Activated naive CD4-positive, alpha-beta T cell treated with anti-CD3 and anti-CD28 coated beads, Interleukin-2, amount 50 U/mL, for 24 hours (primary cell): ENCODE data around the gene NCK2.
A peak's percentile ranks its signal among the peaks of the same experiment; 100 is the strongest.

ENCODE experiments used
- H3K27ac Mint-ChIP-seq: one replicate; pipeline ENCODE4 v1.8.0; 2021; ENCODE audit warnings: mild to moderate bottlenecking, mixed read lengths
- H3K27me3 Mint-ChIP-seq: one replicate; pipeline ENCODE4 v1.8.0; 2021; ENCODE audit warnings: mixed read lengths
- H3K36me3 Mint-ChIP-seq: one replicate; pipeline ENCODE4 v1.8.0; 2021; ENCODE audit warnings: mixed read lengths
- H3K4me1 Mint-ChIP-seq: one replicate; pipeline ENCODE4 v1.8.0; 2021; ENCODE audit warnings: mixed read lengths
- H3K4me3 Mint-ChIP-seq: one replicate; pipeline ENCODE4 v1.8.0; 2021; ENCODE audit warnings: mild to moderate bottlenecking, mixed read lengths
- H3K9me3 Mint-ChIP-seq: one replicate; pipeline ENCODE4 v1.8.0; 2021; ENCODE audit warnings: mixed read lengths

NCK2 gene

GRCh38 chr2:105774781-105775337 lies 30.1 kb downstream of the NCK2 start:
- H3K9me3 Mint-ChIP-seq = no peaks in the 10 kb centered on the region
- H3K36me3 Mint-ChIP-seq = peaks cover 11% of the 10 kb centered on the region
- H3K4me3 Mint-ChIP-seq = peak overlapping the region; percentile 68
- H3K4me1 Mint-ChIP-seq = peaks cover 95% of the 10 kb centered on the region
- no peaks in the 10 kb centered on the region for H3K27me3 Mint-ChIP-seq
- H3K27ac Mint-ChIP-seq = peak overlapping the region; percentile 94

DNA sequence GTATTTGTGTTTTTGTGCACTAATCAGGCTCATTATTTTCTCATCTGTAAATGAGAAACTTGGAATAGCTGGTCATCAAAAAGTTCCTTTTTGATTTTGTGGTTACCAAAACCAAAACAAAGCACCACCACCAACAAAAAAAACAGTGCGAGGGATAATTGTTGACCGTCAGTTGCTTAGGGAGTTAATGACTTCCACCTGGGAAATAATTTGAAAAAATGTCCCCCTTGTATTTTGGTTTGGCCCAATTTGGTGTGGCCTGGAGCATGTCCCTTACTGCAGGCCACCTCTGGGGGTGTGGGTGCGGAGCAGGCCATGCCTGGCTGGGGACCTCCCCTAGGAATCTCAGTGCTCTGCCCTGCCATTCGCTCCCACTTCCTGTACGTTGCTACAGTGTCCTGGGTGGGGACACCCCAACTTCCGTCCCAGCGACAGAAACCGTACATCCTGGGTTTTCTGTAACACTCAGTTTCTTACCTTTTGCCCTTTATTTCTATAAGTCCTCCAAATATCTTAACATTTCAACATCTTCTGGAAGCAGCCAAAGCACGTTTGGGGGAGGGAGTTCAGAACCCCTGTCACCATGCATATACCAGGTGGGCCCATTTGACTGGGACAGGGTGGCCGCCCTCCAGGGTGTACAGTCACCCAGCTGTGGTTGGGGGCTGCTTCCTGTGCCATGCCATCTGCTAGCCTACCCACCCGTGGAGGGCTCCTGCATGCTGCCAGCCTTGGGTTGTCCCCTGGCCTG lies 31.3 kb downstream of the NCK2 start:
- no peaks in the 10 kb centered on the region for H3K9me3 Mint-ChIP-seq
- peak overlapping the region; percentile 94 for H3K27ac Mint-ChIP-seq
- peaks cover 96% of the 10 kb centered on the region for H3K4me1 Mint-ChIP-seq
- H3K27me3 Mint-ChIP-seq = no peaks in the 10 kb centered on the region
- H3K4me3 Mint-ChIP-seq = peak overlapping the region; percentile 74
- H3K36me3 Mint-ChIP-seq = peaks cover 11% of the 10 kb centered on the region

GRCh38 chr2:105776560-105776928 lies 31.8 kb downstream of the NCK2 start:
- Mint-ChIP-seq H3K4me1 (peaks cover 96% of the 10 kb centered on the region), H3K27me3 (no peaks in the 10 kb centered on the region), H3K4me3 (peak overlapping the region; percentile 74), H3K36me3 (peaks cover 14% of the 10 kb centered on the region), H3K9me3 (no peaks in the 10 kb centered on the region), H3K27ac (peak overlapping the region; percentile 94)

GRCh38 chr2:105777031-105777482 lies 32.3 kb downstream of the NCK2 start:
- Mint-ChIP-seq H3K4me1 (peaks cover 96% of the 10 kb centered on the region), H3K27me3 (no peaks in the 10 kb centered on the region), H3K36me3 (peaks cover 14% of the 10 kb centered on the region), H3K27ac (peak overlapping the region; percentile 95), H3K9me3 (no peaks in the 10 kb centered on the region), H3K4me3 (peak overlapping the region; percentile 74)

GRCh38 chr2:105777506-105778055 lies 32.9 kb downstream of the NCK2 start:
- no peaks in the 10 kb centered on the region for H3K27me3 Mint-ChIP-seq
- peaks cover 13% of the 10 kb centered on the region for H3K36me3 Mint-ChIP-seq
- peak overlapping the region; percentile 95 for H3K27ac Mint-ChIP-seq
- peak overlapping the region; percentile 74 for H3K4me3 Mint-ChIP-seq
- no peaks in the 10 kb centered on the region for H3K9me3 Mint-ChIP-seq
- peaks cover 96% of the 10 kb centered on the region for H3K4me1 Mint-ChIP-seq

DNA sequence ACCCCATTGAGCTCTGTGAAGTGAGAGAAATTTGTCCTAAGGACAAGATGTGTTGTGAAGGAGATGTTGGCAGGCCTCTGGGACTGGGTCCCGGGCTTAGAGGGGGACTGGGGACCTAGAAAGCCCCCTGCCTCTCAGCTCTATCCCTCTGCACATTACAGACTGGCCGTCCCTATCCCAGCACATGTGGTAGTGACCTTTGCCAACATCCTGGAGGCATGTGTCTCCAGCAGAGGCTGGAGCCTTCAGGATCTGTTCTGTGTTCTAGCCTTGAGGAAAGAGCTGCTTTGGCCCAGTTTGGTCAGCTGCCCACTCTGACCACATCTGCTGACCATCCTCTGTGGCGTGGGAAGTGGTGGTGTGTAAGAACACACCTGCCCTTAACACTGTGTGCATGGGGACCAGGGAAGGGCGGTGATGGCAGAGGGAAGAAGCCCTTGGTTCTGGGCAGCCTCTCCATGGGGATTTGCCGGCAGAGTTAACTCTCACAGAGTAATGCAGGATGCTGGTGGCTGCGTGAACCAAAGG lies 33.4 kb downstream of the NCK2 start:
- Mint-ChIP-seq H3K4me3 (peak overlapping the region; percentile 74), H3K4me1 (peaks cover 96% of the 10 kb centered on the region), H3K27ac (peak overlapping the region; percentile 95), H3K27me3 (no peaks in the 10 kb centered on the region), H3K9me3 (no peaks in the 10 kb centered on the region), H3K36me3 (peaks cover 11% of the 10 kb centered on the region)

GRCh38 chr2:105779394-105779793 lies 34.7 kb downstream of the NCK2 start:
- no peaks in the 10 kb centered on the region for H3K27me3 Mint-ChIP-seq

GRCh38 chr2:105780606-105781005 lies 35.9 kb downstream of the NCK2 start:
- Mint-ChIP-seq H3K27me3 (no peaks in the 10 kb centered on the region), H3K4me3 (peak overlapping the region; percentile 67), H3K36me3 (peaks cover 4% of the 10 kb centered on the region), H3K27ac (peak overlapping the region; percentile 97), H3K9me3 (no peaks in the 10 kb centered on the region), H3K4me1 (peaks cover 96% of the 10 kb centered on the region)

More at GRCh38 chr2:105779394-105779793, 34.7 kb downstream of the NCK2 start:
- Mint-ChIP-seq H3K27ac (peak overlapping the region; percentile 93), H3K36me3 (peaks cover 5% of the 10 kb centered on the region), H3K4me1 (peaks cover 96% of the 10 kb centered on the region), H3K9me3 (no peaks in the 10 kb centered on the region), H3K4me3 (peak overlapping the region; percentile 74)

DNA sequence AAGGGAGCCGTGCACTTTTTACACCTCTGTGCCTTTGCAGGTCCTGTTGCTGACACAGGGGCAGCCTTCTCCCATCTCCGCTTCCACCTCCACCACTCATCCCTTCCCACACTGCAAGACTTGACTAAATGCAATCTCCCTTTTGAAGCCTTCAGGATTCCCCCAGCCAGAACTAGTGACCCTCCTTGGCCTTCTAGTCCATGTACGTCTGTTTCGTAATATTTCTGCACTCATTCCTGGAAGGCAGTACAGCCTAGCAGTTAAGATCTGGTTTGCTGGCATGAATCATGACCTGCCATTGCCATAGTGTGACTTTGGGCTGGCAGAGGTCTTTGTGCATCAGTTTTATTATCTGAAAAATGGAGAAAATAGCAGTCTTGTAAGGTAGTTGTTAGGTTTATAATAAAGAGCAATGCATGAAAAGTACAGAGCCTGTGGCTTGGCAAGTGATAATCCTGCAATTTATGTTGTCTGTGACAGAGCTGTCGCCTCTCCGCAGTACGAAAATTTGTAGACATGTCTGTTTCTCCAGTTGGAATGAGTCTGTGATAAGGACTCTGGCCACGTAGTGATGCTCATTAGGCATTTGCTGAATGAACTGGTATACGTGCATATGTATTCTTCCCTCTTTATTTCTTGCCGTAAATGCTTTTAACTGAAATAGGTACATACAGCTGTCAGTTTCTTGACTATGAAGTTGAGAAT lies 36.7 kb downstream of the NCK2 start:
- Mint-ChIP-seq H3K36me3 (peaks cover 4% of the 10 kb centered on the region), H3K27ac (peak overlapping the region; percentile 97), H3K4me3 (peak overlapping the region; percentile 67), H3K4me1 (peaks cover 96% of the 10 kb centered on the region), H3K9me3 (no peaks in the 10 kb centered on the region), H3K27me3 (no peaks in the 10 kb centered on the region)

DNA sequence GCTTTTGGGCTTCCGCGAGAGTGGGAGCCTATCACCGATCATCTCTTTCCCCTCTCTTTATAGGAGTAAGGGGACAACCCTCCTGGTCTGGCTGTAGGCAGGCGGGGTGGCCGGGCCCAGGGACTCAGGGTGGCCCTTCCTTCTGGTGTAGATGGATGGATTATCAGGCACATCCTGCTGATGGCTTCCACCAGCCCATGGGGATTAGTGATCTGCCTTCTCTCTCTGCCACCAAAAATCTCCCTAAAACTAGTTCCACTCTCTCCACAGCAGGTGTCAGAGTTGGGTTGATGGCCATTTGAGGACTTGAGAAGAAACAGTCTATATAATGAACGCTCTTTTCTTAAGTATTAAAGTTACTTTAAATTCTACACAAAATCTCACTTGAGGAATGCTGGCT lies 37.4 kb downstream of the NCK2 start:
- no peaks in the 10 kb centered on the region for H3K27me3 Mint-ChIP-seq
- H3K4me3 Mint-ChIP-seq = peak overlapping the region; percentile 76
- H3K4me1 Mint-ChIP-seq = peaks cover 96% of the 10 kb centered on the region
- H3K9me3 Mint-ChIP-seq = no peaks in the 10 kb centered on the region
- peaks cover 4% of the 10 kb centered on the region for H3K36me3 Mint-ChIP-seq
- peak overlapping the region; percentile 97 for H3K27ac Mint-ChIP-seq

GRCh38 chr2:105782646-105783045 lies 37.9 kb downstream of the NCK2 start:
- Mint-ChIP-seq H3K9me3 (no peaks in the 10 kb centered on the region), H3K36me3 (peaks cover 4% of the 10 kb centered on the region), H3K4me1 (peaks cover 96% of the 10 kb centered on the region), H3K4me3 (peak overlapping the region; percentile 76), H3K27ac (peak overlapping the region; percentile 97), H3K27me3 (no peaks in the 10 kb centered on the region)

GRCh38 chr2:105783151-105783738 lies 38.5 kb downstream of the NCK2 start:
- Mint-ChIP-seq H3K4me1 (peaks cover 96% of the 10 kb centered on the region), H3K27ac (peak overlapping the region; percentile 97), H3K9me3 (no peaks in the 10 kb centered on the region), H3K27me3 (no peaks in the 10 kb centered on the region), H3K36me3 (peaks cover 4% of the 10 kb centered on the region), H3K4me3 (peak overlapping the region; percentile 76)

GRCh38 chr2:105783972-105784371 lies 39.3 kb downstream of the NCK2 start:
- Mint-ChIP-seq H3K36me3 (peaks cover 4% of the 10 kb centered on the region), H3K27me3 (no peaks in the 10 kb centered on the region), H3K9me3 (no peaks in the 10 kb centered on the region), H3K4me3 (peak overlapping the region; percentile 37), H3K4me1 (peaks cover 98% of the 10 kb centered on the region), H3K27ac (peak overlapping the region; percentile 97)

DNA sequence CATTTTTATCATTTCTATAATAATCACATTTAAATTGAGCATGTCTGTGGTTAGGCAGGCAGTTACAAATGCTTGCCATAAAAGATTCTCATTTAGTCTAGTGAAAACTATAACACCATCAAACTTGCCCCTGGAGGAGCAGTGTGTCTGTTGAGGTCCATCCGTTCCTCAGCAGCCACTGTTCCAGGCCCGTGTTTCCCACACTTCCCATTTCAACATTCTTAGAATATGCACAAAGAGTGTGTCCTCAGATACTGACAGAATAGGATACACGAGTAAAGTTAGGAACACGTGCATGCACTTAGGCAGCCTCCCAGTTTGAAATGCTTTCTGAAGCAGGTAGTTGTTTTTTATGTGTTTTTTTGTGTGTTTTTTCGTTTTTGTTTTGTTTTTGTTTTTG lies 39.9 kb downstream of the NCK2 start:
- Mint-ChIP-seq H3K27ac (peak overlapping the region; percentile 97), H3K4me3 (peak overlapping the region; percentile 37)

More for the DNA sequence above, 39.9 kb downstream of the NCK2 start:
- Mint-ChIP-seq H3K36me3 (peaks cover 2% of the 10 kb centered on the region), H3K4me1 (peaks cover 100% of the 10 kb centered on the region), H3K9me3 (no peaks in the 10 kb centered on the region), H3K27me3 (no peaks in the 10 kb centered on the region)
